SK-N-MC (cell line): ENCODE data around the gene TSPYL2.
A peak's percentile ranks its signal among the peaks of the same experiment; 100 is the strongest.

Experiments
- DNase-seq: peaks from one replicate; pipeline ENCODE4 v3.0.0-alpha.2; 2011; ENCODE audit warnings: low read depth, low spot score
- H3K27ac ChIP-seq: fragments of 200-600 bp; sonication (generic); 2 replicates; pipeline ENCODE4 v1.5.1; 2016; ENCODE audit warnings: mixed run types
- H3K36me3 ChIP-seq: fragments of 200-600 bp; sonication (generic); 2 replicates; pipeline ENCODE4 v1.6.1; 2017; ENCODE audit warnings: antibody characterized with exemption, low read length, mixed read lengths; ENCODE audit not compliant: insufficient read depth
- H3K4me3 ChIP-seq: fragments of 200-600 bp; sonication (generic); 2 replicates; pipeline ENCODE4 v1.5.1; 2016
- H3K9ac ChIP-seq: fragments of 200-600 bp; sonication (generic); 2 replicates; pipeline ENCODE4 v1.8.0; 2017; ENCODE audit warnings: mixed run types, mixed read lengths; ENCODE audit not compliant: insufficient read length
- H3K9me3 ChIP-seq: fragments of 200-600 bp; sonication (generic); 2 replicates; pipeline ENCODE4 v1.6.1; 2017; ENCODE audit warnings: low read depth, mild to moderate bottlenecking, antibody characterized with exemption, low read length, moderate library complexity, mixed read lengths
- EZH2 ChIP-seq: fragments of 200-600 bp; sonication (generic); IDR thresholded peaks from one replicate; pipeline ENCODE4 v1.6.1; 2017; ENCODE audit warnings: antibody characterized with exemption
- FOXP2 ChIP-seq: optimal IDR thresholded peaks from 2 replicates; pipeline ENCODE3; 2011; ENCODE audit warnings: mild to moderate bottlenecking, moderate library complexity; ENCODE audit not compliant: insufficient read depth; ENCODE audit errors: extremely low read length, control extremely low read depth
- POLR2AphosphoS5 ChIP-seq: IDR thresholded peaks from 2 replicates; pipeline ENCODE4 v1.6.1; 2012; ENCODE audit warnings: mild to moderate bottlenecking, low read depth, low read length, borderline replicate concordance

Gene TSPYL2

GRCh38 chrX:53085661-53086229 is 3.6 kb downstream of the TSPYL2 start:
- Histone ChIP-seq H3K36me3 (peaks cover 44% of the 10 kb centered on the region; the same call in 1 of the 2 replicates), H3K9me3 (no peaks in the 10 kb centered on the region), H3K27ac (no peak overlapping the region), H3K9ac (no peak overlapping the region), H3K4me3 (no peak overlapping the region)
- no peak for TF ChIP-seq FOXP2
- TF ChIP-seq POLR2AphosphoS5: no peak
- no peak for TF ChIP-seq EZH2
- DNase-seq: no peak

GRCh38 chrX:53086464-53086863 is 4.3 kb downstream of the TSPYL2 start:
- no peak overlapping the region for H3K4me3 ChIP-seq
- H3K36me3 ChIP-seq: peaks cover 44% of the 10 kb centered on the region; the same call in 1 of the 2 replicates
- H3K9ac ChIP-seq: no peak overlapping the region
- no peak overlapping the region for H3K27ac ChIP-seq
- H3K9me3 ChIP-seq: no peaks in the 10 kb centered on the region
- TF ChIP-seq EZH2 (no peak), POLR2AphosphoS5 (no peak), FOXP2 (no peak)
- DNase-seq: no peak

- no peak for DNase-seq
- Histone ChIP-seq H3K36me3 (peaks cover 44% of the 10 kb centered on the region; the same call in 1 of the 2 replicates), H3K4me3 (no peak overlapping the region), H3K9ac (no peak overlapping the region), H3K9me3 (no peaks in the 10 kb centered on the region), H3K27ac (peak overlapping the region; percentile 84; the same call in 1 of the 2 replicates)
- no peak for TF ChIP-seq FOXP2
- TF ChIP-seq POLR2AphosphoS5: no peak
- TF ChIP-seq EZH2: no peak
Measured at GRCh38 chrX:53087388-53087831, 5.2 kb downstream of the TSPYL2 start.

- Histone ChIP-seq H3K9ac (peak overlapping the region; percentile 58), H3K36me3 (peaks cover 43% of the 10 kb centered on the region; the same call in 1 of the 2 replicates)
Measured at GRCh38 chrX:53088136-53088974, 6.2 kb downstream of the TSPYL2 start.

GRCh38 chrX:53089224-53089842 is 7.2 kb downstream of the TSPYL2 start:
- peak overlapping the region; percentile 84 for H3K27ac ChIP-seq
- peaks cover 34% of the 10 kb centered on the region; the same call in 1 of the 2 replicates for H3K36me3 ChIP-seq
- peak overlapping the region; percentile 77 for H3K4me3 ChIP-seq
- H3K9me3 ChIP-seq: no peaks in the 10 kb centered on the region
- peak overlapping the region; percentile 58 for H3K9ac ChIP-seq
- DNase-seq: peak; percentile 56
- TF ChIP-seq EZH2 (no peak), FOXP2 (no peak)

More at GRCh38 chrX:53088136-53088974, 6.2 kb downstream of the TSPYL2 start:
- no peak for DNase-seq
- H3K4me3 ChIP-seq: peak overlapping the region; percentile 77
- TF ChIP-seq FOXP2 (peak; percentile 39), POLR2AphosphoS5 (peak; percentile 60; the same call in 1 of the 2 replicates), EZH2 (no peak)
- H3K27ac ChIP-seq: peak overlapping the region; percentile 84
- no peaks in the 10 kb centered on the region for H3K9me3 ChIP-seq

GRCh38 chrX:53089925-53090324 is 7.8 kb downstream of the TSPYL2 start:
- Histone ChIP-seq H3K4me3 (no peak overlapping the region), H3K36me3 (peaks cover 28% of the 10 kb centered on the region; the same call in 1 of the 2 replicates), H3K9me3 (no peaks in the 10 kb centered on the region), H3K9ac (no peak overlapping the region), H3K27ac (peak overlapping the region; percentile 4)
- DNase-seq: no peak
- TF ChIP-seq POLR2AphosphoS5 (no peak), EZH2 (no peak), FOXP2 (no peak)

GRCh38 chrX:53091354-53091753 is 9.2 kb downstream of the TSPYL2 start:
- Histone ChIP-seq H3K4me3 (no peak overlapping the region), H3K27ac (peak overlapping the region; percentile 36), H3K36me3 (peaks cover 13% of the 10 kb centered on the region; the same call in 1 of the 2 replicates), H3K9ac (no peak overlapping the region), H3K9me3 (no peaks in the 10 kb centered on the region)
- DNase-seq: no peak
- TF ChIP-seq POLR2AphosphoS5: no peak
- TF ChIP-seq EZH2: no peak
- no peak for TF ChIP-seq FOXP2

GRCh38 chrX:53093177-53093655 is 11.0 kb downstream of the TSPYL2 start:
- DNase-seq: peak; percentile 44
- TF ChIP-seq EZH2: no peak
- TF ChIP-seq POLR2AphosphoS5: no peak
- TF ChIP-seq FOXP2: no peak
- H3K9ac ChIP-seq: peak overlapping the region; percentile 73
- H3K9me3 ChIP-seq: no peaks in the 10 kb centered on the region
- peak overlapping the region; percentile 77 for H3K4me3 ChIP-seq
- peak overlapping the region; percentile 96 for H3K27ac ChIP-seq
- peaks cover under 1% of the 10 kb centered on the region; the same call in 1 of the 2 replicates for H3K36me3 ChIP-seq
